NB4 (cell line): ENCODE results near the gene WASHC4.

Source experiments
- DNase-seq: peaks from one replicate; pipeline ENCODE4 v3.0.0; 2010; ENCODE audit warnings: low read depth
- H3K4me3 ChIP-seq: one replicate; pipeline ENCODE4 v1.5.1; 2011; ENCODE audit warnings: mild to moderate bottlenecking, low read depth, low read length, moderate library complexity
- MAX ChIP-seq: IDR thresholded peaks from 2 replicates; pipeline ENCODE4 v1.6.1; 2011; ENCODE audit warnings: low read depth, low read length
- MYC ChIP-seq: IDR thresholded peaks from 2 replicates; pipeline ENCODE4 v1.6.1; 2011; ENCODE audit warnings: low read depth, low read length

Gene WASHC4

GRCh38 chr12:105218434-105218833 is 110.9 kb downstream of the WASHC4 start:
- TF ChIP-seq MAX (no peak), MYC (no peak)
- H3K4me3 ChIP-seq = no peak overlapping the region
- no peak for DNase-seq
